ENCODE measurements around the gene TRIML2.

TRIML2 gene

GRCh38 chr4:188109157-188109755, at the start of gene TRIML2:
Gene TRIML2 (minus strand): TSS chr4:188109603. CDS start chr4:188105368, 4,235 bp downstream.
- no peak for DNase-seq

- no peak for DNase-seq
Measured at GRCh38 chr4:188158336-188158735, 48.9 kb upstream of the TRIML2 start.

- DNase-seq, result no peak
Measured at GRCh38 chr4:188154668-188155405, 45.4 kb upstream of the TRIML2 start.

GRCh38 chr4:188147776-188148175, 38.4 kb upstream of the TRIML2 start:
- DNase-seq, result no peak

GRCh38 chr4:188147176-188147575, 37.8 kb upstream of the TRIML2 start:
- no peak for DNase-seq

GRCh38 chr4:188146618-188147017, 37.2 kb upstream of the TRIML2 start:
- no peak for DNase-seq

- DNase-seq, result no peak
Measured at GRCh38 chr4:188145601-188146000, 36.2 kb upstream of the TRIML2 start.

- DNase-seq, result no peak
Measured at GRCh38 chr4:188143731-188144130, 34.3 kb upstream of the TRIML2 start.

- no peak for DNase-seq
Measured at GRCh38 chr4:188139671-188140070, 30.3 kb upstream of the TRIML2 start.

GRCh38 chr4:188139141-188139540, 29.7 kb upstream of the TRIML2 start, which contains the start of gene TRIML1:
Gene TRIML1 (plus strand): TSS chr4:188139441. CDS start chr4:188139559, 118 bp downstream.
- no peak for DNase-seq

GRCh38 chr4:188138227-188138626, 28.8 kb upstream of the TRIML2 start:
- no peak for DNase-seq

- no peak for DNase-seq
Measured at GRCh38 chr4:188132232-188132631, 22.8 kb upstream of the TRIML2 start.

GRCh38 chr4:188130355-188130754, 21.0 kb upstream of the TRIML2 start:
- no peak for DNase-seq

GRCh38 chr4:188127214-188127874, 17.9 kb upstream of the TRIML2 start:
- peak; percentile 2 for DNase-seq

GRCh38 chr4:188121530-188121929, 12.1 kb upstream of the TRIML2 start:
- no peak for DNase-seq

GRCh38 chr4:188117631-188118324, 8.4 kb upstream of the TRIML2 start:
- no peak for DNase-seq

GRCh38 chr4:188113156-188113555, 3.8 kb upstream of the TRIML2 start:
- no peak for DNase-seq

GRCh38 chr4:188111955-188112354, 2.6 kb upstream of the TRIML2 start:
- DNase-seq, result no peak

GRCh38 chr4:188110741-188111471, 1.5 kb upstream of the TRIML2 start:
- DNase-seq, result no peak

GRCh38 chr4:188110036-188110435, 633 bp upstream of the TRIML2 start:
- no peak for DNase-seq

- DNase-seq, result no peak
Measured at GRCh38 chr4:188107931-188108843, 1.2 kb downstream of the TRIML2 start.

GRCh38 chr4:188106454-188106853, 2.9 kb downstream of the TRIML2 start:
- DNase-seq, result no peak
